H1 (cell line): ENCODE measurements around the gene ZNF555. TPM values are rescaled to one million over a fixed set of nuclear protein-coding genes. Genes with fewer than 3 reads are reported as not detected.

Experiments used
- CTCF ChIA-PET: fragments of 300-600 bp; sonication (Branson Sonifier 250); formaldehyde crosslinking; loops from one replicate; lab custom pipeline; 2021; ENCODE audit not compliant: partially characterized antibody; lab: Charles Lee
- POLR2A ChIA-PET: fragments of 300-600 bp; sonication (Branson Sonifier 250); formaldehyde crosslinking; loops from one replicate; lab custom pipeline; 2021; ENCODE audit warnings: inconsistent platforms; ENCODE audit not compliant: partially characterized antibody; lab: Charles Lee
- DNase-seq, 2 experiments: peaks; one replicate each; pipeline versions ENCODE4 v3.0.0 to v3.0.0-alpha.2; 2010 to 2022; ENCODE audit warnings: low spot score in 2 of 2, low read depth in 1 of 2, mixed read lengths in 1 of 2
- FAIRE-seq: peaks from 2 replicates; lab custom pipeline; 2011; peaks lifted over from hg19 to GRCh38; lab: Jason Lieb, UNC
- H2AFZ ChIP-seq: 2 replicates; pipeline ENCODE4 v1.8.1; 2012; ENCODE audit warnings: low read length, inconsistent platforms
- H2AK5ac ChIP-seq: 2 replicates; pipeline ENCODE4 v1.6.1; 2013; ENCODE audit warnings: low read depth, low read length
- H2BK120ac ChIP-seq: replicated peaks from 2 replicates; pipeline ENCODE3; 2013; ENCODE audit warnings: low read depth, low read length, inconsistent platforms
- H2BK12ac ChIP-seq: 2 replicates; pipeline ENCODE4 v1.6.1; 2013; ENCODE audit warnings: low read depth, low read length
- H2BK15ac ChIP-seq: 2 replicates; pipeline ENCODE4 v1.6.1; 2013; ENCODE audit warnings: low read length
- H2BK20ac ChIP-seq: 2 replicates; pipeline ENCODE4 v1.6.1; 2013; ENCODE audit warnings: low read length
- H2BK5ac ChIP-seq: 2 replicates; pipeline ENCODE4 v1.6.1; 2013; ENCODE audit warnings: low read depth, low read length
- H3K14ac ChIP-seq: 2 replicates; pipeline ENCODE4 v1.6.1; 2013; ENCODE audit warnings: inconsistent platforms; ENCODE audit not compliant: insufficient read length
- H3K18ac ChIP-seq: 2 replicates; pipeline ENCODE4 v1.6.1; 2013; ENCODE audit warnings: low read length; ENCODE audit errors: extremely low read depth
- H3K23ac ChIP-seq: 2 replicates; pipeline ENCODE4 v1.6.1; 2013; ENCODE audit warnings: inconsistent platforms; ENCODE audit not compliant: insufficient read length
- H3K23me2 ChIP-seq: 2 replicates; pipeline ENCODE4 v1.6.1; 2013; ENCODE audit warnings: low read depth, low read length
- H3K27ac ChIP-seq: 2 replicates; pipeline ENCODE4 v1.6.1; 2011; ENCODE audit warnings: low read depth, low read length, inconsistent platforms
- H3K27me3 ChIP-seq, 4 experiments: replicated peaks in 1 of 4; 1 replicate in 1 of 4; 2 replicates in 3 of 4; pipeline versions ENCODE4 v1.6.1 to v1.8.1; 2011 to 2013; ENCODE audit warnings: low read length in 3 of 4, mild to moderate bottlenecking in 3 of 4, inconsistent platforms in 2 of 4, mixed read lengths in 2 of 4, moderate library complexity in 1 of 4; ENCODE audit not compliant: control insufficient read depth in 3 of 4, insufficient read depth in 3 of 4; ENCODE audit errors: extremely low read depth in 1 of 4
- H3K36me3 ChIP-seq, 4 experiments: 2 replicates each; pipeline versions ENCODE4 v1.6.1 to v1.8.1; 2011 to 2013; ENCODE audit warnings: mild to moderate bottlenecking in 4 of 4, low read length in 3 of 4, moderate library complexity in 2 of 4, control low read depth in 1 of 4, inconsistent platforms in 1 of 4; ENCODE audit not compliant: insufficient read depth in 4 of 4, control insufficient read depth in 2 of 4
- H3K4ac ChIP-seq: replicated peaks from 2 replicates; pipeline ENCODE3; 2013; ENCODE audit warnings: low read length, low read depth, mixed read lengths, inconsistent platforms; ENCODE audit not compliant: insufficient read length
- H3K4me1 ChIP-seq, 4 experiments: replicated peaks in 1 of 4; 1 replicate in 1 of 4; 2 replicates in 3 of 4; pipeline versions ENCODE4 v1.6.1 to v1.8.1; 2011 to 2013; ENCODE audit warnings: low read length in 3 of 4, inconsistent platforms in 2 of 4, mixed read lengths in 1 of 4; ENCODE audit not compliant: insufficient read depth in 4 of 4, control insufficient read depth in 3 of 4
- H3K4me2 ChIP-seq, 2 experiments: 2 replicates each; pipeline versions ENCODE4 v1.6.1 to v1.8.1; 2011 to 2013; ENCODE audit warnings: low read depth in 2 of 2, low read length in 2 of 2, control low read depth in 1 of 2, inconsistent platforms in 1 of 2, mild to moderate bottlenecking in 1 of 2; ENCODE audit not compliant: insufficient read depth in 1 of 2
- H3K4me3 ChIP-seq, 4 experiments: fragments of 200-600, 300-600 bp in 1 of 4; sonication (generic), shearing (Covaris generic), sonication (Bioruptor Twin) in 1 of 4; 2 replicates each; pipeline versions ENCODE4 v1.5.1 to v1.8.1; 2011 to 2016; ENCODE audit warnings: low read length in 4 of 4, low read depth in 3 of 4, control low read depth in 2 of 4, inconsistent platforms in 2 of 4, mild to moderate bottlenecking in 2 of 4, mixed read lengths in 1 of 4, moderate library complexity in 1 of 4; ENCODE audit not compliant: insufficient read depth in 2 of 4; ENCODE audit errors: extremely low read depth in 1 of 4
- H3K56ac ChIP-seq: replicated peaks from 2 replicates; pipeline ENCODE3; 2013; ENCODE audit warnings: low read depth, mild to moderate bottlenecking, mixed read lengths, low read length, inconsistent platforms; ENCODE audit not compliant: insufficient read length
- H3K79me1 ChIP-seq: 2 replicates; pipeline ENCODE4 v1.6.1; 2013; ENCODE audit warnings: low read depth, low read length, control low read depth
- H3K79me2 ChIP-seq, 2 experiments: 2 replicates each; pipeline versions ENCODE4 v1.6.1 to v1.8.1; 2012 to 2013; ENCODE audit warnings: low read length in 2 of 2, mild to moderate bottlenecking in 2 of 2, inconsistent platforms in 1 of 2; ENCODE audit not compliant: insufficient read depth in 2 of 2, control insufficient read depth in 1 of 2
- H3K9ac ChIP-seq, 4 experiments: replicated peaks in 1 of 4; 1 replicate in 1 of 4; 2 replicates in 3 of 4; pipeline versions ENCODE4 v1.6.1 to v1.8.1; 2011 to 2013; ENCODE audit warnings: low read depth in 3 of 4, low read length in 3 of 4, control low read depth in 2 of 4, mild to moderate bottlenecking in 2 of 4, moderate library complexity in 2 of 4, inconsistent platforms in 1 of 4; ENCODE audit errors: extremely low read depth in 1 of 4
- H3K9me3 ChIP-seq, 2 experiments: 2 replicates each; pipeline versions ENCODE4 v1.6.1 to v1.8.1; 2012 to 2013; ENCODE audit warnings: mild to moderate bottlenecking in 2 of 2, moderate library complexity in 2 of 2, control low read depth in 1 of 2, inconsistent platforms in 1 of 2, low read depth in 1 of 2, low read length in 1 of 2, mixed read lengths in 1 of 2; ENCODE audit not compliant: insufficient read depth in 2 of 2
- H4K20me1 ChIP-seq, 2 experiments: replicated peaks in 1 of 2; 2 replicates each; pipeline versions ENCODE3 to v1.8.1; 2011 to 2013; ENCODE audit warnings: inconsistent platforms in 2 of 2, low read length in 2 of 2, mild to moderate bottlenecking in 1 of 2; ENCODE audit not compliant: insufficient read depth in 2 of 2, control insufficient read depth in 1 of 2
- H4K5ac ChIP-seq: 2 replicates; pipeline ENCODE4 v1.6.1; 2013; ENCODE audit warnings: low read length, low read depth, mixed read lengths, inconsistent platforms; ENCODE audit not compliant: insufficient read length
- H4K8ac ChIP-seq: 2 replicates; pipeline ENCODE4 v1.8.0; 2013; ENCODE audit warnings: mild to moderate bottlenecking, moderate library complexity, low read length, inconsistent platforms; ENCODE audit not compliant: insufficient read depth; ENCODE audit errors: extremely low read depth
- H4K91ac ChIP-seq: replicated peaks from 2 replicates; pipeline ENCODE3; 2013; ENCODE audit warnings: low read length, mixed read lengths, inconsistent platforms; ENCODE audit not compliant: insufficient read length
- ATF2 ChIP-seq: IDR thresholded peaks from 2 replicates; pipeline ENCODE4 v1.6.1; 2012; ENCODE audit warnings: low read length, inconsistent platforms
- BACH1 ChIP-seq: IDR thresholded peaks from 2 replicates; pipeline ENCODE4 v1.6.1; 2012; ENCODE audit warnings: low read length, improper control_type of control experiment
- KDM1A ChIP-seq: fragments of 200-600, 300-600 bp; sonication (generic); IDR thresholded peaks from 2 replicates; pipeline ENCODE4 v1.7.1; 2016; ENCODE audit warnings: mild to moderate bottlenecking, low read length, borderline replicate concordance
- POLR2A ChIP-seq, 2 experiments: IDR thresholded peaks; 1 replicate in 1 of 2; 2 replicates in 1 of 2; pipeline ENCODE4 v1.6.1; 2011; ENCODE audit warnings: low read depth in 2 of 2, low read length in 2 of 2, mild to moderate bottlenecking in 2 of 2; ENCODE audit errors: control extremely low read depth in 1 of 2
- SAP30 ChIP-seq: fragments of 300-600 bp; sonication (generic); IDR thresholded peaks from 2 replicates; pipeline ENCODE4 v1.7.1; 2012; ENCODE audit warnings: low read length, moderate library complexity, mild to moderate bottlenecking, inconsistent platforms; ENCODE audit not compliant: insufficient read depth, insufficient replicate concordance
- SIN3A ChIP-seq, 2 experiments: IDR thresholded peaks in 1 of 2; conservative IDR thresholded peaks in 1 of 2; 2 replicates each; pipeline ENCODE4 v1.6.1; 2011 to 2012; ENCODE audit warnings: low read length in 2 of 2, improper control_type of control experiment in 1 of 2, low read depth in 1 of 2, mild to moderate bottlenecking in 1 of 2
- WGBS, 2 experiments: shearing (Covaris generic) in 1 of 2; methylation state at CpG; one replicate each; pipeline versions ENCODE4 v1.1.6 to v1.1.7; 2013 to 2015; ENCODE audit warnings: low lambda C conversion rate in 2 of 2, mixed read lengths in 2 of 2, inconsistent platforms in 1 of 2, low coverage in 1 of 2, missing lambda C conversion rate in 1 of 2; ENCODE audit not compliant: insufficient replicate concordance in 2 of 2, insufficient coverage in 1 of 2, insufficient read length in 1 of 2; ENCODE audit errors: extremely low coverage in 1 of 2, missing lambda C conversion rate in 1 of 2; 5-methylcytosine and 5-hydroxymethylcytosine counted together
- polyA plus RNA-seq, 7 experiments: library from polyadenylated mRNA; depleted of rRNA in 3 of 7; stranded (reverse) in 5 of 7; unstranded in 2 of 7; fragments of >200 nt in 5 of 7; fragments of 200-250 nt in 2 of 7; gene quantifications; 1 replicate in 5 of 7; 2 replicates in 1 of 7; 4 replicates in 1 of 7; pipeline versions ENCODE4 v1.2.1 to v1.2.3, GENCODE V29; 2011 to 2013; ENCODE audit warnings: missing spikeins in 2 of 7, mixed read lengths in 2 of 7
- total RNA-seq: library from RNA; stranded (reverse); fragmentation: NEBNext Ultra II Directional; extraction: Animal tissue kit (Norgen Biotek cat#: 25700); gene quantifications from 2 replicates; pipeline ENCODE4 v1.2.1, GENCODE V29; 2021
- TF ChIP-seq, protein P1 (sequence below), 3 experiments: IDR thresholded peaks; 1 replicate in 2 of 3; 2 replicates in 1 of 3; pipeline versions ENCODE4 v1.5.1 to v1.6.1; 2011; ENCODE audit warnings: low read length in 3 of 3, mild to moderate bottlenecking in 3 of 3, inconsistent platforms in 2 of 3, low read depth in 1 of 3, moderate library complexity in 1 of 3; ENCODE audit not compliant: insufficient read depth in 1 of 3; ENCODE audit errors: control extremely low read depth in 1 of 3

The ZNF555 gene
- total and polyA plus RNA-seq, 2 of the 8 experiments (the other 6 are each of a cell fraction or from before 2014, with no cell fraction given): 1.6 to 5.7 TPM

DNA sequence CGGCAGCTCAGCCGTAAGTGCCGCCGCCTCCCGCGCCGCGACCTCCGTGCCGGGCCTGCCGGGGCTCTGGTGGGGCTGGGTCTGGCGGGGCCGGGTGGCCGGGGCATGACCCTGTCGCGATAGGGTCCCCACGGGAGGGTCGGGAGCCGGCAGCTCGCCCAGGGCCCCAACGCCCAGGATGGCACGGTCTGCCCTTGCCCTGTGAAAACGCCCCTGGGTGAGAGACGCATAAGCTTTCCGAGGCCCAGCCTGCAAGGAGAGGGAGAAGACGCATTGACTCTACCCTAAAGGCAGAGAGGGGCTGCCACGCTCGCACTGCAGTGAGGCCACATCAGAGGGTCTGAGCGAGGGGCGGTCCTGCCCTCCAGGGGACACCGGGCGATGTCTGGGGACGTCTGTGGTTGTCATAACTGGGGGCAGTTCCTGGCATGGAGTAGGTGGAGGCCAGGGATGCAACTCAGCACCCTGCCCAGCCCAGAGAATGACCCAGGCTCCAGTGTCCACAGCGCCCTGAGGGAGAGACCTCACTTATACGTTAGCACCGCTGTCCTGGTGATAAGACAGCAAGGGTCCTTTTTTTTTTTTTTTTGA lies 21.1 kb upstream of the ZNF555 start:
- 7% methylated on average over 29 of the region's 36 CpGs; no CpG with 5 or more reads in 1 of the 2 experiments for whole genome bisulfite sequencing, 2 experiments
- Histone ChIP-seq H3K4me3 (peak overlapping the region; percentile 64 to 78 (median 73)), H3K14ac (no peak overlapping the region), H2AK5ac (no peak overlapping the region), H2BK5ac (no peak overlapping the region), H3K4ac (no peak overlapping the region), H4K20me1 (no peaks in the 10 kb centered on the region), H3K27me3 (no peaks in the 10 kb centered on the region), H3K23ac (no peak overlapping the region), H3K56ac (no peak overlapping the region), H3K18ac (no peak overlapping the region; the same call in 1 of the 2 replicates), H3K9me3 (no peaks in the 10 kb centered on the region), H3K36me3 (no peaks in the 10 kb centered on the region; a peak in 1 of 8 replicates), H3K4me2 (peak overlapping the region; percentile 74 to 93), H4K91ac (no peak overlapping the region), H2BK15ac (no peak overlapping the region), H2AFZ (peak overlapping the region; percentile 25), H3K9ac (peak overlapping the region in 2 of 4 experiments; percentile 58 to 82; a peak in 4 of 7 replicates), H2BK12ac (no peak overlapping the region), H3K79me2 (no peaks in the 10 kb centered on the region), H3K27ac (no peak overlapping the region), H4K5ac (no peak overlapping the region), H3K79me1 (no peaks in the 10 kb centered on the region), H3K23me2 (peaks cover 4% of the 10 kb centered on the region; the same call in 1 of the 2 replicates), H2BK120ac (no peak overlapping the region), H2BK20ac (no peak overlapping the region), H3K4me1 (no peaks in the 10 kb centered on the region), H4K8ac (peak overlapping the region; percentile 19)
- ChIA-PET CTCF (interaction anchor here (0.8 to 1.8 kb wide), 5 partner anchors 18 to 158 kb away, joined by 3 to 8 read pairs (median 4); no protein-coding TSS in a partner anchor), POLR2A (interaction anchor here (0.9 to 1.2 kb wide), 2 partner anchors 16 to 29 kb away, joined by 3 read pairs; no protein-coding TSS in a partner anchor)
- DNase-seq (no peak), FAIRE-seq (no peak)
- TF ChIP-seq SAP30 (no peak), POLR2A (IDR thresholded peaks at IDR 0.05; ENCODE audit: control extremely low read depth in 1 of 2, low read depth in 2 of 2, low read length in 2 of 2) (no peak), BACH1 (no peak), ATF2 (no peak), SIN3A (conservative IDR thresholded peaks at IDR 0.05 in 1 of 2, IDR thresholded peaks at IDR 0.05 in 1 of 2; ENCODE audit: low read depth in 1 of 2, low read length in 2 of 2) (peak in 1 of 2 experiments; percentile 8; a peak in 1 of 4 replicates), KDM1A (no peak)
- TF ChIP-seq, protein P1, sequence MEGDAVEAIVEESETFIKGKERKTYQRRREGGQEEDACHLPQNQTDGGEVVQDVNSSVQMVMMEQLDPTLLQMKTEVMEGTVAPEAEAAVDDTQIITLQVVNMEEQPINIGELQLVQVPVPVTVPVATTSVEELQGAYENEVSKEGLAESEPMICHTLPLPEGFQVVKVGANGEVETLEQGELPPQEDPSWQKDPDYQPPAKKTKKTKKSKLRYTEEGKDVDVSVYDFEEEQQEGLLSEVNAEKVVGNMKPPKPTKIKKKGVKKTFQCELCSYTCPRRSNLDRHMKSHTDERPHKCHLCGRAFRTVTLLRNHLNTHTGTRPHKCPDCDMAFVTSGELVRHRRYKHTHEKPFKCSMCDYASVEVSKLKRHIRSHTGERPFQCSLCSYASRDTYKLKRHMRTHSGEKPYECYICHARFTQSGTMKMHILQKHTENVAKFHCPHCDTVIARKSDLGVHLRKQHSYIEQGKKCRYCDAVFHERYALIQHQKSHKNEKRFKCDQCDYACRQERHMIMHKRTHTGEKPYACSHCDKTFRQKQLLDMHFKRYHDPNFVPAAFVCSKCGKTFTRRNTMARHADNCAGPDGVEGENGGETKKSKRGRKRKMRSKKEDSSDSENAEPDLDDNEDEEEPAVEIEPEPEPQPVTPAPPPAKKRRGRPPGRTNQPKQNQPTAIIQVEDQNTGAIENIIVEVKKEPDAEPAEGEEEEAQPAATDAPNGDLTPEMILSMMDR (IDR thresholded peaks at IDR 0.05; ENCODE audit: control extremely low read depth in 1 of 3, insufficient read depth in 1 of 3, low read depth in 1 of 3, low read length in 3 of 3): no peak
